DND-41 (cell line): ENCODE data around the gene SH2D3C.

Experiments used
- CTCF ChIP-seq: IDR thresholded peaks from 2 replicates; pipeline ENCODE4 v1.5.1; 2012; ENCODE audit warnings: borderline replicate concordance, low read length, moderate library complexity, mild to moderate bottlenecking; ENCODE audit not compliant: poor library complexity, severe bottlenecking; ENCODE audit errors: extremely low read depth
- EZH2 ChIP-seq: IDR thresholded peaks from 3 replicates; pipeline ENCODE4 v1.6.1; 2012; ENCODE audit warnings: borderline replicate concordance, low read depth, mild to moderate bottlenecking, moderate library complexity, low read length, inconsistent platforms; ENCODE audit not compliant: severe bottlenecking

- no peak for TF ChIP-seq EZH2
- no peak for TF ChIP-seq CTCF
Measured at GRCh38 chr9:127761061-127761460, 17.4 kb downstream of the SH2D3C start.
